ENCODE data around the gene NEMP1.
"Not testable (repeated sequence)": the region's sequence is repeated elsewhere in the genome, so short reads cannot be mapped to it uniquely, and the experiment has no call there.

The NEMP1 gene

GRCh38 chr12:57025196-57025595 lies 53.4 kb downstream of the NEMP1 start:
- DNase-seq, result no peak

GRCh38 chr12:57022324-57022723 lies 56.3 kb downstream of the NEMP1 start:
- DNase-seq, result not testable (repeated sequence)

- DNase-seq, result no peak
These were observed 58.4 kb downstream of the NEMP1 start for GRCh38 chr12:57019983-57020719.

GRCh38 chr12:57018906-57019305 lies 59.7 kb downstream of the NEMP1 start:
- DNase-seq, result no peak

- DNase-seq, result not testable (repeated sequence)
These were observed 60.2 kb downstream of the NEMP1 start for GRCh38 chr12:57018353-57018752.

- no peak for DNase-seq
These were observed 62.2 kb downstream of the NEMP1 start, which contains the start of gene TAC3 for GRCh38 chr12:57016348-57016747. Gene TAC3, minus strand, starts transcription at chr12:57016529. Its CDS starts 732 bp downstream, at chr12:57015797.

GRCh38 chr12:57012600-57013465 lies 65.8 kb downstream of the NEMP1 start:
- no peak for DNase-seq

GRCh38 chr12:57011438-57012424 lies 66.9 kb downstream of the NEMP1 start:
- no peak for DNase-seq

- no peak for DNase-seq
These were observed 67.9 kb downstream of the NEMP1 start for GRCh38 chr12:57010627-57011247.

GRCh38 chr12:57009949-57010626 lies 68.5 kb downstream of the NEMP1 start:
- DNase-seq, result no peak

GRCh38 chr12:57008178-57008577 lies 70.4 kb downstream of the NEMP1 start:
- no peak for DNase-seq

- DNase-seq, result no peak
These were observed 71.6 kb downstream of the NEMP1 start for GRCh38 chr12:57006809-57007475.

GRCh38 chr12:57005980-57006808 lies 72.4 kb downstream of the NEMP1 start, which contains the start of gene ZBTB39:
Gene ZBTB39, minus strand, starts transcription at chr12:57006546. Its CDS starts 1,629 bp downstream, at chr12:57004917.
- DNase-seq, result peak; percentile 89

Data from activated effector memory CD4-positive, alpha-beta T cell treated with anti-CD3 and anti-CD28 coated beads, Interleukin-2, amount 50 U/mL, for 16 hours (primary cell).